WTC11 (cell line): Measurements from ENCODE around the gene SLC25A48.

ENCODE experiments used
- CBFB ChIP-seq: sonication (generic); formaldehyde crosslinking; IDR thresholded peaks from 2 replicates; pipeline ENCODE4 v1.8.1; 2022; ENCODE audit warnings: mild to moderate bottlenecking, low read depth, missing genetic modification reagents
- GABPB1 ChIP-seq: sonication (generic); formaldehyde crosslinking; IDR thresholded peaks from 2 replicates; pipeline ENCODE4 v1.8.1; 2023; ENCODE audit warnings: mild to moderate bottlenecking, missing genetic modification reagents
- IRF2 ChIP-seq: sonication (generic); formaldehyde crosslinking; IDR thresholded peaks from 2 replicates; pipeline ENCODE4 v1.8.0; 2022; ENCODE audit warnings: low read depth, missing genetic modification reagents, borderline replicate concordance
- KAT7 ChIP-seq: sonication (generic); formaldehyde crosslinking; IDR thresholded peaks from 2 replicates; pipeline ENCODE4 v1.8.1; 2023; ENCODE audit warnings: missing genetic modification reagents, mild to moderate bottlenecking, borderline replicate concordance
- NR3C1 ChIP-seq: sonication (generic); formaldehyde crosslinking; conservative IDR thresholded peaks from 2 replicates; pipeline ENCODE4 v1.8.1; 2023; ENCODE audit warnings: low read depth, mild to moderate bottlenecking, missing genetic modification reagents
- TCF7 ChIP-seq: sonication (generic); formaldehyde crosslinking; IDR thresholded peaks from 2 replicates; pipeline ENCODE4 v1.8.0; 2022; ENCODE audit warnings: mild to moderate bottlenecking, low read depth, missing genetic modification reagents, moderate library complexity
- ZNF263 ChIP-seq: sonication (generic); formaldehyde crosslinking; IDR thresholded peaks from 2 replicates; pipeline ENCODE4 v1.8.1; 2022; ENCODE audit warnings: low read depth, mild to moderate bottlenecking, moderate library complexity, missing genetic modification reagents
- TF ChIP-seq, protein P1 (sequence below): sonication (generic); formaldehyde crosslinking; IDR thresholded peaks from 2 replicates; pipeline ENCODE4 v1.8.0; 2022; ENCODE audit warnings: mild to moderate bottlenecking, missing genetic modification reagents
- TF ChIP-seq, protein P2 (sequence below): fragments of 200-600 bp; IDR thresholded peaks from 2 replicates; pipeline ENCODE4 v1.8.0; 2022; ENCODE audit warnings: antibody characterized with exemption
- TF ChIP-seq, protein P3 (sequence below): sonication (generic); formaldehyde crosslinking; conservative IDR thresholded peaks from 2 replicates; pipeline ENCODE4 v1.8.1; 2022; ENCODE audit warnings: mild to moderate bottlenecking, missing genetic modification reagents
- TF ChIP-seq, protein P4 (sequence below): fragments of 250-450 bp; sonication (Bioruptor Pico); IDR thresholded peaks from 2 replicates; pipeline ENCODE4 v1.9.0; 2021; ENCODE audit warnings: moderate library complexity, mild to moderate bottlenecking, inconsistent platforms, borderline replicate concordance
- TF ChIP-seq, protein P5 (sequence below): sonication (generic); formaldehyde crosslinking; IDR thresholded peaks from 2 replicates; pipeline ENCODE4 v1.8.0; 2023; ENCODE audit warnings: missing genetic modification reagents, mild to moderate bottlenecking, borderline replicate concordance
- TF ChIP-seq, protein P6 (sequence below): sonication (generic); formaldehyde crosslinking; IDR thresholded peaks from 2 replicates; pipeline ENCODE4 v1.8.1; 2022; ENCODE audit warnings: mild to moderate bottlenecking, missing genetic modification reagents, moderate library complexity, borderline replicate concordance
- TF ChIP-seq, protein P7 (sequence below): sonication (generic); formaldehyde crosslinking; IDR thresholded peaks from 2 replicates; pipeline ENCODE4 v1.8.0; 2022; ENCODE audit warnings: mild to moderate bottlenecking, missing genetic modification reagents

DNA sequence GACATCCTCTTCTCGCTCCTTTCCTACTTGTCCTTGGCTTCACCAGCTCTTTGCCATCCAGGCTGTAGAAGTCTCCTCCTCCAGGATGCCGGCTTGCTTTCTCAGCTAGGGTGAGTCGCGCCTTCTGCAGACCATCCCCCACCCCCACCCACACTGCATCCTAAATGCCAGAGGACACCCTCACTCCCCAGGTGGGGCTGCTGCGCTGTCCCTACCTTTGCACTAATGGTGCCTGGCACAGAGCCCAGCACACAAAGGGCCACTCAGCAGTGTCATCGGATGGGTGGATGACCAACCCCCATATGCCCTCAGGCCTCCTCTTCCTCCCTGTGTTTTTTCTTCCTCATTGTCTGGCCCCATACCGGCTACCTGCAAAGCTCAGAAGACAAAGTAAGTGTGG is 46.3 kb downstream of the SLC25A48 start:
- TF ChIP-seq, protein P1, sequence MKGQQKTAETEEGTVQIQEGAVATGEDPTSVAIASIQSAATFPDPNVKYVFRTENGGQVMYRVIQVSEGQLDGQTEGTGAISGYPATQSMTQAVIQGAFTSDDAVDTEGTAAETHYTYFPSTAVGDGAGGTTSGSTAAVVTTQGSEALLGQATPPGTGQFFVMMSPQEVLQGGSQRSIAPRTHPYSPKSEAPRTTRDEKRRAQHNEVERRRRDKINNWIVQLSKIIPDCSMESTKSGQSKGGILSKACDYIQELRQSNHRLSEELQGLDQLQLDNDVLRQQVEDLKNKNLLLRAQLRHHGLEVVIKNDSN (CRISPR knock-in tag), result no peak
- TF ChIP-seq, protein P2, sequence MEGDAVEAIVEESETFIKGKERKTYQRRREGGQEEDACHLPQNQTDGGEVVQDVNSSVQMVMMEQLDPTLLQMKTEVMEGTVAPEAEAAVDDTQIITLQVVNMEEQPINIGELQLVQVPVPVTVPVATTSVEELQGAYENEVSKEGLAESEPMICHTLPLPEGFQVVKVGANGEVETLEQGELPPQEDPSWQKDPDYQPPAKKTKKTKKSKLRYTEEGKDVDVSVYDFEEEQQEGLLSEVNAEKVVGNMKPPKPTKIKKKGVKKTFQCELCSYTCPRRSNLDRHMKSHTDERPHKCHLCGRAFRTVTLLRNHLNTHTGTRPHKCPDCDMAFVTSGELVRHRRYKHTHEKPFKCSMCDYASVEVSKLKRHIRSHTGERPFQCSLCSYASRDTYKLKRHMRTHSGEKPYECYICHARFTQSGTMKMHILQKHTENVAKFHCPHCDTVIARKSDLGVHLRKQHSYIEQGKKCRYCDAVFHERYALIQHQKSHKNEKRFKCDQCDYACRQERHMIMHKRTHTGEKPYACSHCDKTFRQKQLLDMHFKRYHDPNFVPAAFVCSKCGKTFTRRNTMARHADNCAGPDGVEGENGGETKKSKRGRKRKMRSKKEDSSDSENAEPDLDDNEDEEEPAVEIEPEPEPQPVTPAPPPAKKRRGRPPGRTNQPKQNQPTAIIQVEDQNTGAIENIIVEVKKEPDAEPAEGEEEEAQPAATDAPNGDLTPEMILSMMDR, result no peak
- TF ChIP-seq NR3C1 (CRISPR knock-in tag) (no peak), IRF2 (no peak), ZNF263 (CRISPR knock-in tag) (no peak), CBFB (CRISPR knock-in tag) (no peak), TCF7 (CRISPR knock-in tag) (no peak), GABPB1 (CRISPR knock-in tag) (no peak), KAT7 (no peak)
- TF ChIP-seq, protein P3, sequence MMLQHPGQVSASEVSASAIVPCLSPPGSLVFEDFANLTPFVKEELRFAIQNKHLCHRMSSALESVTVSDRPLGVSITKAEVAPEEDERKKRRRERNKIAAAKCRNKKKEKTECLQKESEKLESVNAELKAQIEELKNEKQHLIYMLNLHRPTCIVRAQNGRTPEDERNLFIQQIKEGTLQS (CRISPR knock-in tag), result no peak
- TF ChIP-seq, protein P4, sequence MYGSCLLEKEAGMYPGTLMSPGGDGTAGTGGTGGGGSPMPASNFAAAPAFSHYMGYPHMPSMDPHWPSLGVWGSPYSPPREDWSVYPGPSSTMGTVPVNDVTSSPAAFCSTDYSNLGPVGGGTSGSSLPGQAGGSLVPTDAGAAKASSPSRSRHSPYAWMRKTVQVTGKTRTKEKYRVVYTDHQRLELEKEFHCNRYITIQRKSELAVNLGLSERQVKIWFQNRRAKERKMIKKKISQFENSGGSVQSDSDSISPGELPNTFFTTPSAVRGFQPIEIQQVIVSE (CRISPR knock-in tag), result no peak
- TF ChIP-seq, protein P5, sequence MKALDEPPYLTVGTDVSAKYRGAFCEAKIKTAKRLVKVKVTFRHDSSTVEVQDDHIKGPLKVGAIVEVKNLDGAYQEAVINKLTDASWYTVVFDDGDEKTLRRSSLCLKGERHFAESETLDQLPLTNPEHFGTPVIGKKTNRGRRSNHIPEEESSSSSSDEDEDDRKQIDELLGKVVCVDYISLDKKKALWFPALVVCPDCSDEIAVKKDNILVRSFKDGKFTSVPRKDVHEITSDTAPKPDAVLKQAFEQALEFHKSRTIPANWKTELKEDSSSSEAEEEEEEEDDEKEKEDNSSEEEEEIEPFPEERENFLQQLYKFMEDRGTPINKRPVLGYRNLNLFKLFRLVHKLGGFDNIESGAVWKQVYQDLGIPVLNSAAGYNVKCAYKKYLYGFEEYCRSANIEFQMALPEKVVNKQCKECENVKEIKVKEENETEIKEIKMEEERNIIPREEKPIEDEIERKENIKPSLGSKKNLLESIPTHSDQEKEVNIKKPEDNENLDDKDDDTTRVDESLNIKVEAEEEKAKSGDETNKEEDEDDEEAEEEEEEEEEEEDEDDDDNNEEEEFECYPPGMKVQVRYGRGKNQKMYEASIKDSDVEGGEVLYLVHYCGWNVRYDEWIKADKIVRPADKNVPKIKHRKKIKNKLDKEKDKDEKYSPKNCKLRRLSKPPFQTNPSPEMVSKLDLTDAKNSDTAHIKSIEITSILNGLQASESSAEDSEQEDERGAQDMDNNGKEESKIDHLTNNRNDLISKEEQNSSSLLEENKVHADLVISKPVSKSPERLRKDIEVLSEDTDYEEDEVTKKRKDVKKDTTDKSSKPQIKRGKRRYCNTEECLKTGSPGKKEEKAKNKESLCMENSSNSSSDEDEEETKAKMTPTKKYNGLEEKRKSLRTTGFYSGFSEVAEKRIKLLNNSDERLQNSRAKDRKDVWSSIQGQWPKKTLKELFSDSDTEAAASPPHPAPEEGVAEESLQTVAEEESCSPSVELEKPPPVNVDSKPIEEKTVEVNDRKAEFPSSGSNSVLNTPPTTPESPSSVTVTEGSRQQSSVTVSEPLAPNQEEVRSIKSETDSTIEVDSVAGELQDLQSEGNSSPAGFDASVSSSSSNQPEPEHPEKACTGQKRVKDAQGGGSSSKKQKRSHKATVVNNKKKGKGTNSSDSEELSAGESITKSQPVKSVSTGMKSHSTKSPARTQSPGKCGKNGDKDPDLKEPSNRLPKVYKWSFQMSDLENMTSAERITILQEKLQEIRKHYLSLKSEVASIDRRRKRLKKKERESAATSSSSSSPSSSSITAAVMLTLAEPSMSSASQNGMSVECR, result no peak
- TF ChIP-seq, protein P6, sequence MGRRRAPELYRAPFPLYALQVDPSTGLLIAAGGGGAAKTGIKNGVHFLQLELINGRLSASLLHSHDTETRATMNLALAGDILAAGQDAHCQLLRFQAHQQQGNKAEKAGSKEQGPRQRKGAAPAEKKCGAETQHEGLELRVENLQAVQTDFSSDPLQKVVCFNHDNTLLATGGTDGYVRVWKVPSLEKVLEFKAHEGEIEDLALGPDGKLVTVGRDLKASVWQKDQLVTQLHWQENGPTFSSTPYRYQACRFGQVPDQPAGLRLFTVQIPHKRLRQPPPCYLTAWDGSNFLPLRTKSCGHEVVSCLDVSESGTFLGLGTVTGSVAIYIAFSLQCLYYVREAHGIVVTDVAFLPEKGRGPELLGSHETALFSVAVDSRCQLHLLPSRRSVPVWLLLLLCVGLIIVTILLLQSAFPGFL (CRISPR knock-in tag), result no peak
- TF ChIP-seq, protein P7, sequence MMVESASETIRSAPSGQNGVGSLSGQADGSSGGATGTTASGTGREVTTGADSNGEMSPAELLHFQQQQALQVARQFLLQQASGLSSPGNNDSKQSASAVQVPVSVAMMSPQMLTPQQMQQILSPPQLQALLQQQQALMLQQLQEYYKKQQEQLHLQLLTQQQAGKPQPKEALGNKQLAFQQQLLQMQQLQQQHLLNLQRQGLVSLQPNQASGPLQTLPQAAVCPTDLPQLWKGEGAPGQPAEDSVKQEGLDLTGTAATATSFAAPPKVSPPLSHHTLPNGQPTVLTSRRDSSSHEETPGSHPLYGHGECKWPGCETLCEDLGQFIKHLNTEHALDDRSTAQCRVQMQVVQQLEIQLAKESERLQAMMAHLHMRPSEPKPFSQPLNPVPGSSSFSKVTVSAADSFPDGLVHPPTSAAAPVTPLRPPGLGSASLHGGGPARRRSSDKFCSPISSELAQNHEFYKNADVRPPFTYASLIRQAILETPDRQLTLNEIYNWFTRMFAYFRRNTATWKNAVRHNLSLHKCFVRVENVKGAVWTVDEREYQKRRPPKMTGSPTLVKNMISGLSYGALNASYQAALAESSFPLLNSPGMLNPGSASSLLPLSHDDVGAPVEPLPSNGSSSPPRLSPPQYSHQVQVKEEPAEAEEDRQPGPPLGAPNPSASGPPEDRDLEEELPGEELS (CRISPR knock-in tag), result no peak
